Adrenal gland (tissue), 12 donors: ENCODE data around the gene ITPKB. TPM values are rescaled to one million over a fixed set of nuclear protein-coding genes. Genes with fewer than 3 reads are reported as not detected.

Experiments
- DNase-seq, 7 donors: peaks; one replicate each; pipeline ENCODE4 v3.0.0-alpha.2; 2019 to 2020
- H3K27ac ChIP-seq, 5 donors: fragments of 200-600 bp; sonication (generic) in 4 of 5; 1 replicate in 3 of 5; 2 replicates in 2 of 5; pipeline versions ENCODE4 v1.5.1 to v1.8.0; 2016 to 2020; ENCODE audit warnings: mild to moderate bottlenecking in 1 of 5
- H3K27me3 ChIP-seq: fragments of 200-600 bp; 2 replicates; pipeline ENCODE4 v1.8.0; 2021
- H3K36me3 ChIP-seq, 2 donors: fragments of 200-600 bp; replicated peaks in 1 of 2; 1 replicate in 1 of 2; 2 replicates in 1 of 2; pipeline versions ENCODE4 v1.5.1 to v1.8.0; 2018 to 2022
- H3K4me1 ChIP-seq, 2 donors: fragments of 200-600 bp; replicated peaks in 1 of 2; 1 replicate in 1 of 2; 2 replicates in 1 of 2; pipeline versions ENCODE4 v1.5.1 to v1.8.0; 2018 to 2021
- H3K4me3 ChIP-seq, 4 donors: fragments of 200-600 bp; sonication (generic) in 3 of 4; one replicate each; pipeline ENCODE4 v1.5.1; 2016 to 2018
- H3K9me3 ChIP-seq, 3 donors: fragments of 200-600 bp; sonication (generic) in 1 of 3; replicated peaks in 1 of 3; 1 replicate in 2 of 3; 2 replicates in 1 of 3; pipeline versions ENCODE4 v1.5.1 to v1.8.0; 2016 to 2021
- POLR2A ChIP-seq, 2 donors: fragments of 450-650 bp; IDR thresholded peaks; one replicate each; pipeline ENCODE4 v1.6.1; 2017; ENCODE audit warnings: antibody characterized with exemption in 2 of 2, mild to moderate bottlenecking in 2 of 2, moderate library complexity in 1 of 2
- WGBS, 4 donors: extraction: QIAGEN DNeasy Blood & Tissue Kit in 2 of 4; methylation state at CpG; one replicate each; pipeline versions ENCODE4 v1.1.5 to v1.1.7; 2013 to 2017; 5-methylcytosine and 5-hydroxymethylcytosine counted together
- intact Hi-C, 2 donors: fragments of 100-400 bp; cut with DNase I; formaldehyde crosslinking; loops; one replicate each; pipeline versions ENCODE4 v1.14.1 to v1.15.0; 2022 to 2023
- polyA plus RNA-seq, 3 donors: library from polyadenylated mRNA; stranded (reverse); fragments of 200-250 nt in 2 of 3; fragments of 350-450 nt in 1 of 3; fragmentation: Illumina TruSeq in 1 of 3; extraction: RNeasy Lipid Tissue Mini Kit (QIAGEN cat#74804) in 1 of 3; gene quantifications; one replicate each; pipeline ENCODE4 v1.2.3, GENCODE V29; 2013 to 2014
- total RNA-seq, 9 donors: library from RNA; depleted of rRNA in 4 of 9; stranded (reverse); fragments of >200 nt in 4 of 9; fragments of 120-200 nt in 1 of 9; fragmentation: NEBNext Ultra II Directional in 1 of 9; extraction: Animal tissue kit (Norgen Biotek cat#: 25700) in 1 of 9; gene quantifications; one replicate each; pipeline versions ENCODE4 v1.1.0 to v1.2.4, GENCODE V29; 2013 to 2023
- TF ChIP-seq, protein P1 (sequence below), 6 experiments: fragments of 450-650 bp in 4 of 6; fragments of 200-600 bp in 2 of 6; sonication (generic) in 1 of 6; IDR thresholded peaks; 1 replicate in 5 of 6; 2 replicates in 1 of 6; pipeline versions ENCODE4 v1.5.1 to v1.8.0; 2016 to 2021; ENCODE audit warnings: antibody characterized with exemption in 6 of 6, mild to moderate bottlenecking in 2 of 6, moderate library complexity in 1 of 6
- donor health status: healthy with polysubstance abuse.
- donor health status: Bipolar disorder and iron deficiency.
- donor health status: DM: yes; HTN: yes; CAD: no.
- donor health status: DM: no; HTN: no; CAD: no.
- donor health status: DM: no; HTN: no; CAD: no.
- donor health status: DM: yes; HTN: yes; CAD: no.

ITPKB gene
- total and polyA plus RNA-seq, 12 donors, result 2.3 to 22.7 (median 13.0) TPM

GRCh38 chr1:226736001-226736907 lies 2.8 kb downstream of the ITPKB start:
- Histone ChIP-seq H3K27ac (peak overlapping the region in 1 of 5 donors; percentile 86), H3K9me3 (no peaks in the 10 kb centered on the region), H3K4me3 (peak overlapping the region in 1 of 4 donors; percentile 65), H3K27me3 (no peaks in the 10 kb centered on the region), H3K36me3 (peaks cover 0 to 12% of the 10 kb centered on the region in 2 donors), H3K4me1 (peaks cover 0 to 38% of the 10 kb centered on the region in 2 donors)
- no peak for TF ChIP-seq POLR2A (IDR thresholded peaks at IDR 0.05)
- TF ChIP-seq, protein P1, sequence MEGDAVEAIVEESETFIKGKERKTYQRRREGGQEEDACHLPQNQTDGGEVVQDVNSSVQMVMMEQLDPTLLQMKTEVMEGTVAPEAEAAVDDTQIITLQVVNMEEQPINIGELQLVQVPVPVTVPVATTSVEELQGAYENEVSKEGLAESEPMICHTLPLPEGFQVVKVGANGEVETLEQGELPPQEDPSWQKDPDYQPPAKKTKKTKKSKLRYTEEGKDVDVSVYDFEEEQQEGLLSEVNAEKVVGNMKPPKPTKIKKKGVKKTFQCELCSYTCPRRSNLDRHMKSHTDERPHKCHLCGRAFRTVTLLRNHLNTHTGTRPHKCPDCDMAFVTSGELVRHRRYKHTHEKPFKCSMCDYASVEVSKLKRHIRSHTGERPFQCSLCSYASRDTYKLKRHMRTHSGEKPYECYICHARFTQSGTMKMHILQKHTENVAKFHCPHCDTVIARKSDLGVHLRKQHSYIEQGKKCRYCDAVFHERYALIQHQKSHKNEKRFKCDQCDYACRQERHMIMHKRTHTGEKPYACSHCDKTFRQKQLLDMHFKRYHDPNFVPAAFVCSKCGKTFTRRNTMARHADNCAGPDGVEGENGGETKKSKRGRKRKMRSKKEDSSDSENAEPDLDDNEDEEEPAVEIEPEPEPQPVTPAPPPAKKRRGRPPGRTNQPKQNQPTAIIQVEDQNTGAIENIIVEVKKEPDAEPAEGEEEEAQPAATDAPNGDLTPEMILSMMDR (IDR thresholded peaks at IDR 0.05), result no peak
- WGBS, 4 donors, result 68 to 73% (median 71%) methylated on average over 14 to 39 of the region's 39 CpGs
- no peak for DNase-seq
- intact Hi-C loops, result loop anchor here in 1 of 2 donors (10.0 kb wide), 1 partner anchor 81 kb away; no protein-coding TSS in a partner anchor

DNA sequence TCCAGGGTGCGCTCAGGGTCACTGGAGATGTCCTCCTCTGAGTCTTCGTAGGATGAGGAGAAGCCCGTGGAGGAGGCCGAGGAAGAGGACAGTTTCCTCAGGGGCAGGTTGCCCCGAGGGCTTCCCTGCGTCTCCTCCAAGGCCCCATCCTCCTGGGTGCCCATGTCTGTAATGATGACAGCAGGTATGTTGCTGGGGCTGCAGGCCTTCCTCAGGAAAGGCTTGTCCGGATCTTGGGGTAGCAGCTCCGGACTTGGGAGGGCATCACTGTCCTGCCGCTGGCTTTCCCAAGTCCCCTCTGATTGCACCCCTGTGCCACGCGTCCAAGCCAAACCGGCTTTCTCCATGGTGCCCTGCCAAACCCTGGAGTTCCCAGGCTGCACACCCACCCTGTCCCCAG lies 3.5 kb downstream of the ITPKB start:
- TF ChIP-seq, protein P1 (IDR thresholded peaks at IDR 0.05), result no peak
- TF ChIP-seq POLR2A (IDR thresholded peaks at IDR 0.05), result no peak
- intact Hi-C loops, result loop anchor here in 1 of 2 donors (10.0 kb wide), 1 partner anchor 81 kb away; no protein-coding TSS in a partner anchor
- Histone ChIP-seq H3K27ac (no peak overlapping the region), H3K36me3 (peaks cover 0 to 19% of the 10 kb centered on the region in 2 donors), H3K4me1 (peaks cover 0 to 44% of the 10 kb centered on the region in 2 donors), H3K4me3 (no peak overlapping the region), H3K27me3 (no peaks in the 10 kb centered on the region), H3K9me3 (no peaks in the 10 kb centered on the region)
- WGBS, 4 donors, result 73 to 97% (median 85%) methylated on average over 6 to 12 of the region's 12 CpGs
- no peak for DNase-seq

- DNase-seq, result no peak
- peaks cover 0 to 40% of the 10 kb centered on the region in 2 donors for H3K4me1 ChIP-seq
- H3K4me3 ChIP-seq, result no peak overlapping the region
- H3K27ac ChIP-seq, result no peak overlapping the region
- WGBS, 4 donors, result 74 to 84% (median 80%) methylated on average over 3 of the region's 3 CpGs
- H3K36me3 ChIP-seq, result peaks cover 0 to 19% of the 10 kb centered on the region in 2 donors
- intact Hi-C loops, result loop anchor here in 1 of 2 donors (10.0 kb wide), 1 partner anchor 80 kb away; no protein-coding TSS in a partner anchor
- TF ChIP-seq POLR2A (IDR thresholded peaks at IDR 0.05), result no peak
- TF ChIP-seq, protein P1 (IDR thresholded peaks at IDR 0.05), result no peak
- no peaks in the 10 kb centered on the region for H3K27me3 ChIP-seq
- H3K9me3 ChIP-seq, result no peaks in the 10 kb centered on the region
Measured at GRCh38 chr1:226734611-226735153, 4.4 kb downstream of the ITPKB start.

DNA sequence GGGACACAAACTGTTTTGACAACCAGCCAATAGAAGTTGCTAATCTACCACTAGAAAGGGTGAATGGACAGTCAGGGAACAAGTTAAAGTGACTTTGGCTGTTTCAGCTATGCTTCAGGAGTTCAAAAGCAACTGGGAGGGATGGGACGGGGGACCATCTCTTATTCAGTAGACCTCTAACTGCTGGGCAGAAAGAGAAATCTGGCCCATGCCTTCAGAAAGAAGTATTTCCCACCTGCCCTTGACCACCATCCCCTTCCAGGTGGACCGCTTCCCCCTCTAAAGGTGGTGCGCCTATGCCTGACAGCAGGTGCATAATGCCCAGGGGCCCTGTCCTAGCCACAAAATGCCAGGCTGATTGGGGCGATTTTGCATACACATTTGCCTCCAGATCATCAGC lies 5.2 kb downstream of the ITPKB start:
- intact Hi-C loops, result loop anchor here in 1 of 2 donors (10.0 kb wide), 1 partner anchor 79 kb away; no protein-coding TSS in a partner anchor
- 84 to 92% (median 88%) methylated on average over 4 of the region's 4 CpGs for WGBS, 4 donors
- Histone ChIP-seq H3K9me3 (no peaks in the 10 kb centered on the region), H3K27ac (no peak overlapping the region), H3K36me3 (peaks cover 0 to 19% of the 10 kb centered on the region in 2 donors), H3K27me3 (no peaks in the 10 kb centered on the region), H3K4me3 (no peak overlapping the region), H3K4me1 (peaks cover 0 to 37% of the 10 kb centered on the region in 2 donors)
- DNase-seq, result no peak
- TF ChIP-seq, protein P1 (IDR thresholded peaks at IDR 0.05), result no peak
- no peak for TF ChIP-seq POLR2A (IDR thresholded peaks at IDR 0.05)
